Stimulated activated naive CD8-positive, alpha-beta T cell treated with anti-CD3 and anti-CD28 coated beads, Interleukin-15, Interleukin-2, amounts not matched to agents 100 ng/mL and 50 ng/mL, for 24 hours (primary cell): ENCODE results near the gene RNF144A.
"Not testable (repeated sequence)": the region's sequence is repeated elsewhere in the genome, so short reads cannot be mapped to it uniquely, and the experiment has no call there.

Experiments used
- H3K27ac Mint-ChIP-seq: one replicate; pipeline ENCODE4 v1.8.0; 2021; ENCODE audit warnings: mild to moderate bottlenecking, mixed read lengths
- H3K27me3 Mint-ChIP-seq: one replicate; pipeline ENCODE4 v1.8.0; 2021; ENCODE audit warnings: mixed read lengths
- H3K36me3 Mint-ChIP-seq: one replicate; pipeline ENCODE4 v1.8.0; 2021; ENCODE audit warnings: low read depth, mixed read lengths
- H3K4me1 Mint-ChIP-seq: one replicate; pipeline ENCODE4 v1.8.0; 2021; ENCODE audit warnings: low read depth, mixed read lengths
- H3K4me3 Mint-ChIP-seq: one replicate; pipeline ENCODE4 v1.8.0; 2021; ENCODE audit warnings: mild to moderate bottlenecking, mixed read lengths
- H3K9me3 Mint-ChIP-seq: one replicate; pipeline ENCODE4 v1.8.0; 2021; ENCODE audit warnings: mixed read lengths

Gene RNF144A

GRCh38 chr2:6930923-6931647, 13.9 kb downstream of the RNF144A start:
- Mint-ChIP-seq H3K27me3 (no peaks in the 10 kb centered on the region), H3K4me3 (no peak overlapping the region), H3K36me3 (peaks cover 30% of the 10 kb centered on the region), H3K27ac (no peak overlapping the region), H3K9me3 (peaks cover 4% of the 10 kb centered on the region), H3K4me1 (peaks cover 58% of the 10 kb centered on the region)

DNA sequence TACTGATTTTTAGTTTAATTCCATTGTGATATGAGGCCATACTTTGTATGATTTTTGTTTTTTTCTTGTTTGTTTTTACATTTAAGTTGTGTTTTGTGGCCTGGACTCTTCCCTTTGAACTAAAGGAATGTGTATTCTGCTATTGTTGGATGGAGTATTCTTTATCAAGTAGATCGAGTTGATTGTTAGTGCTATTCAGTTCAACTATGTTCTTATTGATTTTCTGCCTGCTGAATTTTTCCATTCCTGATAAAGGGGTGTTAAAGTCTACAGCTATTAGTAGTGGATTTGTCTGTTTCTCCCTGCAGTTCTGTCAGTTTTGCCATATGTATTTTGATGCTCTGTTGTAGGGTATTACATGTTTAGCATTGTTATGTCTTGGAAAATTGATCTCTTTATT, 14.5 kb downstream of the RNF144A start:
- H3K27ac Mint-ChIP-seq, result no peak overlapping the region
- peaks cover 4% of the 10 kb centered on the region for H3K9me3 Mint-ChIP-seq
- no peaks in the 10 kb centered on the region for H3K27me3 Mint-ChIP-seq
- H3K4me1 Mint-ChIP-seq, result peaks cover 62% of the 10 kb centered on the region
- no peak overlapping the region for H3K4me3 Mint-ChIP-seq
- H3K36me3 Mint-ChIP-seq, result peaks cover 30% of the 10 kb centered on the region

GRCh38 chr2:6932206-6932605, 15.0 kb downstream of the RNF144A start:
- peaks cover 4% of the 10 kb centered on the region for H3K9me3 Mint-ChIP-seq
- H3K4me1 Mint-ChIP-seq, result peaks cover 61% of the 10 kb centered on the region
- H3K4me3 Mint-ChIP-seq, result no peak overlapping the region
- no peak overlapping the region for H3K27ac Mint-ChIP-seq
- no peaks in the 10 kb centered on the region for H3K27me3 Mint-ChIP-seq
- H3K36me3 Mint-ChIP-seq, result peaks cover 30% of the 10 kb centered on the region

DNA sequence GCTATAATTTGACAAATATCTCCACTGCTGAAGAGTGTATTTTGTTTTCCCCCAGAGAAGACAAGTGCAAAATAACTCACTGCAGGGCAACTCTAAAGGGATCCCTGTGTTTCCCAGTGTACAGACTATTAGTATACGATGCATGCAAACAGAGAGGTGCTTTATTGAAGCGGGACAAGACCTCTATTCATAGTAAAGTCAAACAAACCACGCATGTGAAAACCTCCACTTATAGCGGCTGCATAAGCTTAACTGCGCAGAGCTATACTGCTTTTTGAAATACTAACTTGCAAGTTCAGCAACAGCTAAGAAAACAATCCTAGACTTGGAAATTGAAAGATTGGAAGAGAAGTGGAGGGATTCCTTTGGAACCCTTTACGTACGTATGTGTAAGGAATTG, 15.6 kb downstream of the RNF144A start:
- H3K36me3 Mint-ChIP-seq, result peaks cover 30% of the 10 kb centered on the region
- peaks cover 65% of the 10 kb centered on the region for H3K4me1 Mint-ChIP-seq
- H3K9me3 Mint-ChIP-seq, result peaks cover 4% of the 10 kb centered on the region
- H3K4me3 Mint-ChIP-seq, result no peak overlapping the region
- no peak overlapping the region for H3K27ac Mint-ChIP-seq
- H3K27me3 Mint-ChIP-seq, result no peaks in the 10 kb centered on the region

- peaks cover 19% of the 10 kb centered on the region for H3K36me3 Mint-ChIP-seq
- no peak overlapping the region for H3K4me3 Mint-ChIP-seq
- H3K27ac Mint-ChIP-seq, result no peak overlapping the region
- no peaks in the 10 kb centered on the region for H3K27me3 Mint-ChIP-seq
- H3K9me3 Mint-ChIP-seq, result no peaks in the 10 kb centered on the region
- peaks cover 58% of the 10 kb centered on the region for H3K4me1 Mint-ChIP-seq
Measured at GRCh38 chr2:6933911-6934310, 16.7 kb downstream of the RNF144A start.

DNA sequence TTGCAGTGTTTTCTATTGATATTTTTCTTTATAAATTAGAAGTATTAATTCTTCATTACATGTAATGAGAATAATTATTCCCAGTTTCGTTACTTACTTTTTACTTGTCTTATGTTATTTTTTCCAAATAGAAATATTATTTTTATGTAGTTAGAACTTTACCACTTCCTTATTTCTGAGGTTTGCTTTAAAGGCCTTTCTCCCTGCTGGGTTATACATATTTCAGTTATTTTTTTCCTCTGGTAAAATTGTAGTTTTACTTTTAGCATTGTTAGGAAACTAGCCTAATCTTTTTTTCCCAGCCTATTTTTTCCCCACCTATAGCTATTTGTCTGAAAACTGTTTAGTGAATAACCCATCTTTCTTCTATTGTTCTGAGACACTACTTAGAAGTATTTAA, 17.1 kb downstream of the RNF144A start:
- H3K27me3 Mint-ChIP-seq, result no peaks in the 10 kb centered on the region
- H3K36me3 Mint-ChIP-seq, result peaks cover 16% of the 10 kb centered on the region
- H3K9me3 Mint-ChIP-seq, result no peaks in the 10 kb centered on the region
- no peak overlapping the region for H3K4me3 Mint-ChIP-seq
- peaks cover 56% of the 10 kb centered on the region for H3K4me1 Mint-ChIP-seq
- H3K27ac Mint-ChIP-seq, result no peak overlapping the region

DNA sequence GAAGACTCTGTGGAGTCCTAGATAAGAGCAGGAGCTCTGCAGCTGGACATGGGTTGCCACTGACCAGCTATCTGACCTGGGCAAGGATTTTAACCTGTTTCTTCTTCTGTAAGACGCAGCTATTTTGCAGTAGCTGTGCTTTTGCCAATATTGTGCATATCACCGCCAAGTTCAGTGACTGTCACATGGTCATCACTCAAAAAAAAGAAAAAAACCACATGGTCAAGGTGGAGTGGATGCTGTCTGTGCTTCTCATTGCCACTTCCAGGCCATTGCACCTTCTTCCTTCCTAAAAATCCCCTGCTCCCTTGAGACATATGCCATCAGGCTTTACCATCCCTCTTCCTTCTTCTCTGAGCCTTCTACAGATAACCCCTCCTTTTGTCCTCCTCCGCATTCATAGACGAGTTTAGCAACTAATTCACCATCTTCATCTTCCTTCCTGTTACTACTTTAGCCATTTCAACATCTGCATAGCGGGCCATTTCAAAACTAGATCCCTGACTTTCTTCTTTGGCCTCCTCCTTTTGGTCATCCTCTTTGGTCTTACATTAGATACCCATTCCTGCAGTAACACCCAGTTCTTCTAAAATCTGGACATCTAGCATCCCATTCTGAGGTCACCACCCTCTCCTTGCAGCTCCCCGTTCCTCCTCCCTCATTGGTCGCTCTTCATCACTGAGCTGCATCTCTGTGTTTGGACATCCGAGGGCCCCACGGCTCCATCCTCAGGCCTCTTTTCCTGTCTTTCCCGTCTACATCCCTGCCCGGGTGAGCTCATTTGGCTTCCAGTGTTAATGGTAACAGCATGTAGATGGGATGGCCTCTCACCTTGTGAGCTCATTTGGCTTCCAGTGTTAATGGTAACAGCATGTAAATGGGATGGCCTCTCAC, 17.8 kb downstream of the RNF144A start:
- Mint-ChIP-seq H3K36me3 (peaks cover 12% of the 10 kb centered on the region), H3K4me3 (no peak overlapping the region), H3K27ac (no peak overlapping the region), H3K9me3 (no peaks in the 10 kb centered on the region), H3K4me1 (peaks cover 50% of the 10 kb centered on the region), H3K27me3 (no peaks in the 10 kb centered on the region)

GRCh38 chr2:6935652-6936020, 18.4 kb downstream of the RNF144A start:
- not testable (repeated sequence) for H3K9me3 Mint-ChIP-seq, H3K4me3 Mint-ChIP-seq, H3K27me3 Mint-ChIP-seq, H3K27ac Mint-ChIP-seq
- H3K36me3 Mint-ChIP-seq, result peaks cover 12% of the 10 kb centered on the region
- peaks cover 49% of the 10 kb centered on the region for H3K4me1 Mint-ChIP-seq

DNA sequence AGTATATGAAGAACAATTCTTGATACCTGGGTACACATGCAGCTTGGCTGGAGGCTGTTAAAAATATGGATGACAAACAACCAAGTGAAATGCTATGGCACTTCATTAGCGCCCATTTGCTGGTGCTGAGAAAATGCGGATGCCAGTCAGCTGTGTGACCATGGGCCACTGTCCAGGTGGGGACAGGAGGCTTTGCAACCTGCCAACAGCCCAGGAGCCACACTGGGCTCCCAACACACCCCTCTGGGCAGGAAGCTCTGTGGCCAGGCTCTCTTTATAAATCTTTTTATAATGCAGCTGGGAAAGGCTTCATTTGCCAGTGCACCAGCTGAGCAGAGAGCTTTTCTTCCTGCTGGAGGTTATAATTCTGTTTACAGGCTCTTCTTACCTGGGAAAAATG, 19.9 kb downstream of the RNF144A start:
- Mint-ChIP-seq H3K9me3 (no peaks in the 10 kb centered on the region), H3K4me3 (no peak overlapping the region), H3K27me3 (no peaks in the 10 kb centered on the region), H3K27ac (no peak overlapping the region), H3K36me3 (peaks cover 16% of the 10 kb centered on the region), H3K4me1 (peaks cover 43% of the 10 kb centered on the region)

DNA sequence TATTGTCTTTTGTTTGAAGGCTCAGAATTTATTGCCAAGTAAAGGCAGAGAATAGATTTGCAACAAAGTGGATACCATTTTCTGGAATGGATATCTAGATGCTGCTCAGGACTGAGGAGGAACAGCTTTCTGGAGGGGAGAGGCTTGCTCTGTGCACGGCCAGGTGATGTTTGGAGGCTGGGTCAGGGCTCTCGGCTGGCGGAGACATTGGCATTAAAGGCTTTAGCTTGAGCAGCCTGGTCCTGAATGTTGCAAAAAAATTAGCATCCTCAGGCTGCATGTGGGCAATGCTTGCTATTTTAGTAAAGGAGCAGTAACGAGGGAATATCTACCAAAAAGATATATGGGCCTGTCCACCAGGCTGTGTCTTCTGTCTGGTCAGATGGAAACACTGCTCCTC, 20.4 kb downstream of the RNF144A start:
- no peak overlapping the region for H3K27ac Mint-ChIP-seq
- H3K4me1 Mint-ChIP-seq, result peaks cover 43% of the 10 kb centered on the region
- H3K36me3 Mint-ChIP-seq, result peaks cover 19% of the 10 kb centered on the region
- H3K27me3 Mint-ChIP-seq, result no peaks in the 10 kb centered on the region
- H3K9me3 Mint-ChIP-seq, result no peaks in the 10 kb centered on the region
- H3K4me3 Mint-ChIP-seq, result no peak overlapping the region

GRCh38 chr2:6939071-6939470, 21.9 kb downstream of the RNF144A start:
- Mint-ChIP-seq H3K4me3 (no peak overlapping the region), H3K9me3 (no peaks in the 10 kb centered on the region), H3K27ac (no peak overlapping the region), H3K36me3 (peaks cover 32% of the 10 kb centered on the region), H3K27me3 (no peaks in the 10 kb centered on the region), H3K4me1 (peaks cover 43% of the 10 kb centered on the region)

GRCh38 chr2:6940820-6941219, 23.6 kb downstream of the RNF144A start:
- H3K9me3 Mint-ChIP-seq, result no peaks in the 10 kb centered on the region
- peaks cover 47% of the 10 kb centered on the region for H3K4me1 Mint-ChIP-seq
- peaks cover 34% of the 10 kb centered on the region for H3K36me3 Mint-ChIP-seq
- no peak overlapping the region for H3K4me3 Mint-ChIP-seq
- H3K27me3 Mint-ChIP-seq, result no peaks in the 10 kb centered on the region
- H3K27ac Mint-ChIP-seq, result no peak overlapping the region

DNA sequence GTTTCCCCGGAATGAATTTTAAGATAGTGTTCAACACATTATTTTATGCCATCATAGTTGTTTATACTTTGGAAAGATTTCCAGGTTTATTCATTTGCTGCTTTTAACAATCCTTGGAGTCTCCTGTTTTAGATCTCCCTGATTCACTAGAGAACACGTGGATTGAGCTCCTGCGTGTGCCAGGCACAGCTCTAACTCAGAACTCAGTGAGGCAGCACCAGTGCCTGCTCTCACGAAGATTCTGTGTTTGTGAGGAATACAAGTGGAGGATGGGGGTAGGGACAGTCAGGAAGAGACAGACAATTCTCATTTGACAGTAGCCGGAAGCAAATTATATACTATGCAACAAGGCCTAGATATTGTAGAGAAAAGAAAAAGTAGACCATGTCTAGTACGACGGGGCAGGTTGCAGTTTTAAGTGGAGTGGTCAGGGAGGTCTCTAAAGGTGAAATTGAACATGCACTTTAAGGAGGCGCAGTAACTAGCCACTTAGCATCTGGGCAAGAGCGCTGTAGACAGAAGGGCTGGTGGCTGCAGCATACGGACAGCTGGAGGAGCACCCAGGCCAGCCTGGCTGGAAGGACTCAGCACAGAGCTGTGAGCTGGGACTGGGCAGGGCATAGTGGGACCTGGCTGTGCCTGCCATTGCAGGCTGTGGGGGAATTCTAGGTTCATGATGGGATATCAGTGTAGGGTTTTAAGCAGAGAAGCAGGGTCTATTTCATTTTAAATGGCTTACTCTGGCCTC, 24.3 kb downstream of the RNF144A start:
- Mint-ChIP-seq H3K4me1 (peaks cover 45% of the 10 kb centered on the region), H3K9me3 (no peaks in the 10 kb centered on the region)

DNA sequence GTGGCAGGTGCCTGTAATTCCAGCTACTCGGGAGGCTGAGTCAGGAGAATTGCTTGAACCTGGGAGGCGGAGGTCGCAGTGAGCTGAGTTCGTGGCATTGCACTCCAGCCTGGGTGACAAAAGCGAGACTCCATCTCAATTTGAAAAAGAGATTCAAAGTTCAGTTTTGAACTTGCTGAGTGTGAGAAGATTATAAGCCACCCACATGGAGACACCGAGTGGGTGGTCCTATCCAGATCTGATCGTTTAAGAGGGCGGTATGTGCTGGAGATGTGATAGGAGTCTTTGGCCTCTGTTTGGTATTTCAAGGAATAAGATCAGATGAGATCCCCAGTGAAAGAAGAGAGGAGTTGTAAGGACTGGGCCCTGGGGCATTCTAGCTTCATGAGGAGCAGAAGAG, 25.6 kb downstream of the RNF144A start:
- Mint-ChIP-seq H3K4me1 (peaks cover 39% of the 10 kb centered on the region), H3K4me3 (no peak overlapping the region), H3K36me3 (peaks cover 34% of the 10 kb centered on the region), H3K27ac (peak overlapping the region; percentile 7), H3K9me3 (no peaks in the 10 kb centered on the region), H3K27me3 (no peaks in the 10 kb centered on the region)

More for the DNA sequence above, 24.3 kb downstream of the RNF144A start:
- Mint-ChIP-seq H3K27ac (no peak overlapping the region), H3K36me3 (peaks cover 34% of the 10 kb centered on the region), H3K4me3 (no peak overlapping the region), H3K27me3 (no peaks in the 10 kb centered on the region)

- Mint-ChIP-seq H3K27ac (no peak overlapping the region), H3K4me3 (no peak overlapping the region), H3K4me1 (peaks cover 41% of the 10 kb centered on the region), H3K36me3 (peaks cover 38% of the 10 kb centered on the region), H3K9me3 (no peaks in the 10 kb centered on the region), H3K27me3 (no peaks in the 10 kb centered on the region)
Measured at GRCh38 chr2:6943523-6943922, 26.3 kb downstream of the RNF144A start.
